D721Med (cell line): Measurements from ENCODE around the gene MAD1L1.

Experiments used
- DNase-seq: peaks from one replicate; pipeline ENCODE4 v3.0.0; 2011; ENCODE audit warnings: low spot score; ENCODE audit not compliant: insufficient read length
- FAIRE-seq: peaks from 2 replicates; lab custom pipeline; 2011; peaks lifted over from hg19 to GRCh38; lab: Jason Lieb, UNC
- CTCF ChIP-seq: IDR thresholded peaks from 2 replicates; pipeline ENCODE4 v1.5.1; 2012; ENCODE audit warnings: mild to moderate bottlenecking, control low read depth; ENCODE audit not compliant: insufficient read depth; ENCODE audit errors: missing control alignments

The MAD1L1 gene

GRCh38 chr7:1869452-1870130 is 363.2 kb downstream of the MAD1L1 start:
- FAIRE-seq (no peak), DNase-seq (no peak)
- no peak for TF ChIP-seq CTCF

- DNase-seq: no peak
- no peak for TF ChIP-seq CTCF
- no peak for FAIRE-seq
Observed at GRCh38 chr7:1868516-1869165, 364.1 kb downstream of the MAD1L1 start.

GRCh38 chr7:1867370-1868260 is 365.1 kb downstream of the MAD1L1 start:
- FAIRE-seq (no peak), DNase-seq (no peak)
- TF ChIP-seq CTCF: no peak

- no peak for TF ChIP-seq CTCF
- DNase-seq: no peak
- no peak for FAIRE-seq
Observed at GRCh38 chr7:1866601-1867000, 366.1 kb downstream of the MAD1L1 start.

- DNase-seq (no peak), FAIRE-seq (no peak)
- TF ChIP-seq CTCF: no peak
Observed at GRCh38 chr7:1865571-1866255, 367.0 kb downstream of the MAD1L1 start.

- no peak for FAIRE-seq
- no peak for DNase-seq
- no peak for TF ChIP-seq CTCF
Observed at GRCh38 chr7:1865000-1865555, 367.7 kb downstream of the MAD1L1 start.
